NT2/D1 (cell line): ENCODE data around the gene ZNF593OS.

Experiments
- SUZ12 ChIP-seq: IDR thresholded peaks from 2 replicates; pipeline ENCODE4 v1.6.1; 2011; ENCODE audit not compliant: insufficient read length, insufficient read depth; ENCODE audit errors: extremely low read depth
- YY1 ChIP-seq: IDR thresholded peaks from 2 replicates; pipeline ENCODE4 v1.6.1; 2011; ENCODE audit not compliant: insufficient read length, insufficient read depth
- ZNF274 ChIP-seq: IDR thresholded peaks from 2 replicates; pipeline ENCODE4 v1.6.1; 2011; ENCODE audit warnings: mild to moderate bottlenecking, low read depth, low read length

DNA sequence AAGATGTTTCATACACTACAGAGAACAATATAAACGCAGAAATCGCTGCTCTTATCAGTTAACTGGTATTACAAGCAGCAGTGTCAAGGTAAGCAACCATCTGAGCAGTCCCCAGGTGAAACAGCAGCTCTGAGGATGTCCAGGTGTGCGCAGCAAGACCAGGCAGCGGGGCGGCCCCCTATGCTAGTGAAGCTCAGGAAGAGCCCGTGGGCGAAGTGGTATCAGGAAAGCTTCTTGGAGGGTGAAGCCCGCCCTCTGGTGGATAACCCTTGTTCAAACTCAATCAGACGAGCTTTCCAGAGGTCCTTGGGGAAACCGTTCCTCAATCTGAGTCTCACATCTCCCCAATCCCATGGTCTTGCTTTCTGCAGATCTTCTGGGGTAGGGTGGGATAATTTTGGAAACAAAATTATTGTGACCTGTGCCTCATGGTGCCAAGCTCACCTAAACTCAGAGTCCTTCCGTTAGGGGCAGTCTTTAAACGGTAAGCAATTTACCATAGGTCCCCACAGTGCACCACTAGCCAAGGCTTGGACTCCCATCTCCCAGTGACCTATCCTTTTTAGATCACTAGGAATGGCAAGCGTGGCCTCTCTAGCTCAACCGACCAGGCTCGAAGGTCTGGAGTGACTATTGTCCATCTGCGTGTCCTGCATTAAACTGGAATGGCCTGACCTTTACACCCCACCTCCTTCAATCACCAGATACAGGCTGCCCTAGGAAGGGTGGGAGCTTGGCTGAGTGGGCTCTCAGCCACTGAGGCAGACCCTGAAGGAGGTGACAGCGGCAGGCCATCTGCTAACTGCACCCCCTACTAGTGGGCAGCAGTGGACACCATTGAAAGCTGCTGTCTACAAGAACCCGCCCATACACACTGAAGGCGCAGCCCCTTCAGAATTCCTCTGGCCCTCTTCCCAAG is 26.3 kb downstream of the ZNF593OS start:
- TF ChIP-seq SUZ12 (no peak), YY1 (no peak), ZNF274 (no peak)
